Neural cell (in vitro differentiated cells): ENCODE results near the gene CARMIL1.

Experiments used
- POLR2AphosphoS5 ChIP-seq: IDR thresholded peaks from 2 replicates; pipeline ENCODE4 v1.6.1; 2012
- SMC3 ChIP-seq: fragments of 450-650 bp; conservative IDR thresholded peaks from 2 replicates; pipeline ENCODE4 v1.6.1; 2014; ENCODE audit warnings: antibody characterized with exemption, mild to moderate bottlenecking, moderate library complexity; ENCODE audit not compliant: poor library complexity
- TF ChIP-seq, protein P1 (sequence below): fragments of 450-650 bp; IDR thresholded peaks from 2 replicates; pipeline ENCODE4 v1.5.1; 2014; ENCODE audit warnings: antibody characterized with exemption, mild to moderate bottlenecking, moderate library complexity; ENCODE audit not compliant: poor library complexity, severe bottlenecking

DNA sequence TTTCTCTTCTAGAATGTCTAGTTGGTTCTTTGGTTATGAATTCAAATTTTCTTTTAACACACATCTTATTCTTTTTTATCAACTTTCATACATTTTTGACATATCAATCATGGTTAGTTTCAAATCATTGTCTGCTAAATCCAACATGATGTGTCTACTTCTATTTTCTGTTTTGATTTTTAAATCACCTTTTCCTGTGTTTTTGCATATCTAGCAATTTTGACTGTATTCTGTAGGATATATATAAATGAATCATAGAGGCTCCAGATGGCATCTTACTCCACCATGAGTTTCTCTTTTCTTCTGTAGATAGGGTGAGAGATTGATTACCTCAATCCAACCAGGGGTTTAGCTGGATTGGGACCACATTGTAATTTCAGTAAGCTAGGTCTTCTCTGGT is 34.3 kb upstream of the CARMIL1 start:
- TF ChIP-seq, protein P1, sequence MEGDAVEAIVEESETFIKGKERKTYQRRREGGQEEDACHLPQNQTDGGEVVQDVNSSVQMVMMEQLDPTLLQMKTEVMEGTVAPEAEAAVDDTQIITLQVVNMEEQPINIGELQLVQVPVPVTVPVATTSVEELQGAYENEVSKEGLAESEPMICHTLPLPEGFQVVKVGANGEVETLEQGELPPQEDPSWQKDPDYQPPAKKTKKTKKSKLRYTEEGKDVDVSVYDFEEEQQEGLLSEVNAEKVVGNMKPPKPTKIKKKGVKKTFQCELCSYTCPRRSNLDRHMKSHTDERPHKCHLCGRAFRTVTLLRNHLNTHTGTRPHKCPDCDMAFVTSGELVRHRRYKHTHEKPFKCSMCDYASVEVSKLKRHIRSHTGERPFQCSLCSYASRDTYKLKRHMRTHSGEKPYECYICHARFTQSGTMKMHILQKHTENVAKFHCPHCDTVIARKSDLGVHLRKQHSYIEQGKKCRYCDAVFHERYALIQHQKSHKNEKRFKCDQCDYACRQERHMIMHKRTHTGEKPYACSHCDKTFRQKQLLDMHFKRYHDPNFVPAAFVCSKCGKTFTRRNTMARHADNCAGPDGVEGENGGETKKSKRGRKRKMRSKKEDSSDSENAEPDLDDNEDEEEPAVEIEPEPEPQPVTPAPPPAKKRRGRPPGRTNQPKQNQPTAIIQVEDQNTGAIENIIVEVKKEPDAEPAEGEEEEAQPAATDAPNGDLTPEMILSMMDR, result no peak
- TF ChIP-seq POLR2AphosphoS5 (no peak), SMC3 (no peak)
